Measurements from ENCODE around the gene RALGAPA1. TPM values are rescaled to one million over a fixed set of nuclear protein-coding genes. Genes with fewer than 3 reads are reported as not detected.

Gene RALGAPA1
- total RNA-seq: 10 to 100 TPM; 37.2 to 39.8 TPM

DNA sequence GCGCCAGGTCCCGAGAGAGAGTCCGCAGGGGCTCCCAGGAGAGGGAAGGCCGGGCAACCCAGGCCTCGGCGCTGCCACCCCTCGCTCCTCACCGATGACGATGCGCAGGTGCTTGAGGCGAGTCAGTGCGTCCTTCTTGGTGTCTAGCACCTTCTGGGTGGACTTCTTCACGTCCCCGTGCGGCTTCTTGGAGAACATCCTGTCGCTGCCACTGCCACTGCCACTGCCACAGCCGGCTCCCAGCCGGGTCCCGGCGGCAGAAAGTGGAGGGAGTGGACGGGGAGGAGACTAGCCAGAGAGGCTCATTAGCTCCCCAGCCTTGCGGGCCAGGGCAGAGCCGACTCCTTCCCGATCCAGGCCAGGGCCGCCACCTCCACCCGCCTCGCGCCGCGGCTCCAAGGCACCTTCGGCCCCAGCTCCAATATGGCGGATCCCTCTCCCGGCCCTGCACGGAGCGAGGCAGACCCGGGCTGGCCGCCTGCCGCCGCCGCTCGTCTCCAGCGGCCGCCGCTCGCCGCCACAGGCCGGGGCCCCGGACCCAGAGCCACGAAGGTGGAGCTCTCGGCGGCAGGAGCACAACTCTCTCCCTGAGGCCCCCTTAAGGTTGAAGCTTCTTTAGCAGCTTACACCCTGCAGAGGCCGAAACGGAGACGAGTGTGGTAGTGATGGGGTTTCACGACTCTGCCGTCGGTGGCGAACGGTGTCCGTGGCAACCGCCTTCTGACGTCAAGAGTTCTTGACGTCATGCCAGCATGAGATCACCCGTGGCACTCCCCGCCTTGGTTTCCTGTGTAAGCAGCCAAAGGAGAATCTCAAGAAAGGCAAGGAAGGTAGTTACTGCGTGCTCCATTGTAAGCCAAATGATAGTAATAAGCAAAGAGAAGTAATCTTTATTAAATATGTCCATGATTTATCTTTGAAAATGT lies at the start of gene RALGAPA1:
RALGAPA1 (minus strand) TSS at position 658 of the 926 bp plus-strand sequence; CDS start at position 198, 460 bp downstream.

GRCh38 chr14:35826218-35826951 lies 17.3 kb upstream of the RALGAPA1 start, which contains the start of gene BRMS1L:
Gene BRMS1L (plus strand): TSS chr14:35826338. CDS start chr14:35826517, 179 bp downstream.

DNA sequence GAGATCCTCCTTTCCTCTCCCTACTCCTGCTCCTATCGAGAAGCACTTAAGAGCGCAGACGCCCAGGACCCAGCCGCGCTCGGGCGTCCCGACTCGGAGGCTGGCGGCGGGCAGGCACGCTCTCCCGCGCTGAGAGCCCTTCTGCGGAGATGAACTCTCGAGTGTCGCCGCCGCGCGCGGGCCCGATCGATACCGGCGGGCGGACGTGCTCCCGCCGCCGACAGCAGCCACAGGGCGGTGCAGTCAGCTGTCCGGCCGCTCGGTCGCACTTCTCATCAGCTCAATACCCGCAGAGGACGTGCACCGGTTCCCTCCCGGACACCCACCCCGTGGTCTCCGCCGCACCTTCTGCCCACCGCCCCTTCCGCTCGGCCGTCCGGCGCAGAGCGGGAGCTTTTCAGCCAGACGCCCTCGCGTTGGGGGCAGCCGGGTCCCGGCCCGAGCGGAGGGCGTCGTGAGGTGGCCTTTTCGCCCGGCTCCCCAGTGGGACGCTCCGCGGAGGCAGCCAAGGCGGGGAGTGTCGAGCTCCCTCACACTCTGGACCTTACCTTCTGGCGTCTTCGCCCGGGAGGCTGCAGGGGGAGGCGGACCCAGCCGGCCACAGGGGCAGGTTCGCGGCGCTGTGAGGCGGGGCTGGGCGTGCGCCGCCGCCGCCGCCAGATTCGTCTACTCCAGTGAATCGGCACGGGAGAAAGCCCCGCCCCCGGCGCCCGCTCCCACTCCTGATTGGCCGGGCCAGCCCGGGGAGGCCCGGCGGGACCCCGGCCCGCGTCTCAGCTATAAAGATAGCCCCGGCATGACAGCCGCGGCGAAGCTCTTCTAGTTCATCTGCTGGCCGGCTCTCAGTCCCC lies 275.5 kb downstream of the RALGAPA1 start, which contains the start of gene INSM2:
INSM2 (plus strand) TSS at position 808 of the 851 bp plus-strand sequence. CDS start 89 bp downstream, outside the sequence.

Other genes starting within 250 kb of the RALGAPA1 start
- 1 to 10 TPM; 4.8 to 5.2 TPM for gene BRMS1L, start 17.0 kb upstream of the RALGAPA1 start, total RNA-seq